Hypothalamus (tissue), 51 donors: ENCODE results near the gene NRG3.
A peak's percentile ranks its signal among the peaks of the same experiment; 100 is the strongest.

Experiments used
- DNase-seq, 51 donors: peaks; one replicate each; lab custom pipeline; 2025; lab: John Stamatoyannopoulos, UW

Gene NRG3

DNA sequence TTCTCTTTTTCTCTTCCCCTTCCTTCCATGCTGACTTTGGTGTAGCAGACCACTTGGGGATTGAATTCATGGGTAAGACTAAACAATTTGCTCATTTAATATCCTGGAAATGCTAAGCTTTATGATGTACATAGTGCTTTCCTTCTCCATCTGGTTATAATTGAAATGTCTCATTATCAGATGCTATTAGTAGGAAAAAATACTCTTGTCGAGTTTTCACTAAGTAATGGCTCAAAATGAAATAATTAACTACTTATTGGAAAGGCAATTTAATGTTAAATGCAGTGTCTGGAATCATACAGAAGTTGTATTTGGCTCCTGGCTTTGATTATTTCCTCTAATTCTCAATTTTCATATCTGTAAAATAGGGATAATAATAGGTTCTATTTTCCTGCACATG, 990.4 kb downstream of the NRG3 start:
- no peak for DNase-seq

DNA sequence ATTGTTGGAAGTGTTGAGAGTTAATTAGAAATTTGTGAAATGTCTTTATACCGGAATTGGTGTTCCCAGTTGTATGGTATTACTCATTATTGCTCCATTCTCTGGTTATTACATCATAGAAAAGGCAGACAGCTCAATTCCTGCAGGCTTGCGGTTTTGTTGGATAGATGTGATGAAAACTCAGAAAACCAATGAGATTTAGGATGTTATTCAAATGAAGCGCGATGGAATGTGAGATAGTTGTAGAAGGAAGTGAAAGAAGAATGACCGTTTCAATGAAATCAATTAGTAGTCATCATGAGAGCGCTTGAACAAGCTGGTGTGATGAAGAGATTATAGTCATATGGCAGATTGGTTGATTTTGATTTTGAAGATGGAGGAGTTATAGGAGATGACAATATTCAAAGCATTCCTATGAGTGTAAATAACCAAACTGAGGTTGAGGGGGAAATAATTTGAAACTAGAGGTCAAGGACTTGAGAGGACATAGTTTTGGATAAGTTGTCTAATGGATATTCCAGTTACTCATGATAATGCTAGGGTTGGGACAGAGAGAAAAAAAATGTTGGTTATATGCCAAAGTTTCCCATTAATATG, 991.5 kb downstream of the NRG3 start:
- no peak for DNase-seq

DNA sequence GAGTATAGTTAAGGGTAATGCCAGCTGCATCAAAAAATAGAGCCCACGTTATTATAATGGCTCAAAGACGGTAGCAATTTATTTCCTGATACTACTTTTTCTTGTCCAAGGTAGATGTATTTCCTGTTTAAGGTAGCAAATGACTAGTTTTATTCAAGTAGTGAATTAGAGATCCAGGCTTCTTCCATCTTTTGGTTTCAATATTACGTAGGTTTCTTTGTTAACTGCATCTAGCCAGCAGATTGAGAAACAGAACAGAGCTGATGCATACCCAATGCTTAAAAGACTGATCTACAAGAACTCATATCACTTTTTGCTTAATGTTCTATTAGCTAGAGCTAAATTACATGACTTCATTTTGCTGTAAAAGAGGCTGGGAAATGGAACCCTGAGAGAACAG, 992.1 kb downstream of the NRG3 start:
- DNase-seq = no peak

DNA sequence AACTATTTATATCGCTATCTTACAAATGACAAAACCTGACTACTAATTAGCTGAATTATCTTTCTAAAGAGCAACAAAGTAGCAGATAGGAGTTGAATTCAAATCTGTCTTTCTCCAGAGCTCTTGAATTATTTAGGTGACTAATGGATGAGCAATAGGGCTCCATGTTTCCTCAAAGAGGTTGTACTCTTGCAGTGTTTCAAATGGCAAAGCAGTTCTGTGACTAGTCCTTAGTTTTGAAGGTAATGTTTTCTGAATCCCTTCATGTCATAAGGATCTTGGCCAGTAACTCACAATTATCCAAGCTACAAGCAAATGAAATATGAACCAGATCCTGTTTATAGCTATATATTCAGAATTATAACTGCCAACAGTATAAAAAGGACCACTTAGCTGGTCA, 999.7 kb downstream of the NRG3 start:
- no peak for DNase-seq

DNA sequence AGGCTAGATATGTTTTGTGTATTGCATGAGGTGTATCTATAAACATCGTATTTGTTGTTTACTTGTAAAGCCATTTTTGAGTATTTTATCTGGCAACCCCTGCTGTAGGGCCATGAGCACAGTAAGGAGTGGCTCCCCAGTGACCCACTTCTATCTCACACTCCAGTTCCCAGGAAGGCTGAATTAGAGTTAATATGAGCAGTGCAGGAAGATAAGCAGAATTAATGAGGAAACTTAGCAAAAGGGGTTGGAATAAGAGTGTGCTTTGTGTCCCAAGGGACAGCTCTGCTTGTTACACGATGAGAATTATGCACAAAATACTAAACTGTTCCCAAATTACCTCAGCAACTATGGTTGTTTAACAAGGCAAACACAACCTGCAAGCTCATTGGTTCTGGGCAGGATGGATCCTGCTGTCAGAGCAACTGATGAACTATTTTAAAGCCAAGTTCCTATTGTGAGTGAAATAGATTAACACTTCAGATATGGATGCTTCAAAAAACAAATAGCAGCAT, 1005.8 kb downstream of the NRG3 start:
- no peak for DNase-seq

DNA sequence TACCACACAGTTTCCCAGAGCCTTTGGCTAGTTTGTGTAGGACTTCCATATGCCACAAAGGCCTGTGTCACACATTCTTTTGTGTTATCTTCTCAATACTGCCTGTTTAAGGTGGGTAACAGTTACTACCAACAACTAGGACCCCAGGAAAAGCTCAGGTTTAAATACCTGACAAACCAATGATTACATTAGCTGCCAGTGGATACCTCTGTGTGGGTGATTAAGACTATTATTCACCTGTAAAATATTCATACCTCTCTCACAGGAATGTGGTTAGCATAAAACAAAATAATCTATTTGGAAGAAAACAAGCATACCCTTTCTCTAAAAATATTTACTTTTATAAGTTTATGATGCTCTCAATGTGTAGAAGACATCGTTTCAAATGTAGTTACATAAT, 1007.7 kb downstream of the NRG3 start:
- no peak for DNase-seq

DNA sequence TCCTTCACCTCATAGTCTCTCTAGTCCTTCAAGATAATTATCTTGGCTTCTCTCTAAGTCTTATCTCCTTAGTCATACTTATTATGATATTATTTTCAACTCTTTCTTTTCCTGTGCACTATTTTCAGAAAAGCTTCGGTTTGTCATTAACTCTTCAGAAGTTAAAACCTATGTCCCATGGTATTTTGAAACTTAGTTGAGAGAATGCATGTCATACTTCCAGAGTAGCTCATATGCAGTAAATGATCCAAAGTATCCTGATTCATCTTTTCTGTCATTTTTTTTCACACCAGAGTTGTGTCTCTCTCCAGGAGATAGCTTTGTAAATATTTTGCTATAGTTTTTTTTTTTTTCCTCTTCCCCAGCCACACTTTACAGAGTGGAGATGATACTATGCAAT, 1008.6 kb downstream of the NRG3 start:
- DNase-seq = no peak

DNA sequence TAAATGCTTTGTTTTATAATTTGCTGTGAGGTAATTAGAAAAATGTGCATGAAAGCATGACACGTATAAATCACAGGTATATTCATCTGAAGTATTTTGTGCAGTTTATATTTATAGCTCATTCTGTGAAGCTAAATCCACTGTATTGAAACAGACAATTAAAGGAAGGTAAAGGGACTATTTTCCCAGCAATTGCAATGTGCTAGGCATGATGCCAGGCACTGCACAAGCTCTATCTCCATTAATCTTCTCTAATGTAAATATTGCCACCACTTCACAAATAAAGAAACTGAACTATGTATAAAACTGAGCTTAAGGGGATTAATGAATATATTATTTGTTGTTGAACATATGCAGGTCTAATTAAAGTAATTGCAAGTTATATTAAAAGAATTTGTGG, 1012.5 kb downstream of the NRG3 start:
- no peak for DNase-seq

DNA sequence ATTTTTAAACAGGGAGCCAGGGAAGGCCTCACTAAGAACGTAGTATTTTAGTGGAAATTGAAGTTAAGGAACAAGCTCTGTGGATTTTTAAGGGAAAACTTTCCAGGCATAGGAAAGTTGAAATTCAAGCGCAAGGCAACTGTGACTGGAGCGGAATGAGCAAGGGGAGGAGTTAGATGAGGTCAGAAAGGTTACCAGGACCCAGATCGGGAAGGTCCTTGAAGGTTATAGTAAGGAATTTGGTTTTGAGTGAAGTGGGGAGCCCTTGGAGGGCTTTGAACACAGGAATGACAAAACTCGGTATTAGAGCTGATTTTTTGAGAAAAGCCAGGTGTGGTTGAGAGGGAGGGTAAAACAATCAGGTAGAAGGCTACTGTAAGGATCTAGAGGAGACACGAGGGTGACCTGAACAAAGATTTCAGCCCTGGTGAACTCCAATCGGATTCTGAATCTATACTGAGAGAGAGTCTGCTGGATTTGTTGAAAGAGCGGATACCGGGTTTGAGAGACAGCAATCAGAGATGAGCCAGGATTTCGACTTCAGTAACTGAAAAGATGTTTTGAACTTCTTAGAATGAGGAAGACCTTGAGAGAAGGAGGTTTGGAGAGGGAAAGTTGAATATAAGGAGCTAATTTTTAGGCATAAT, 1013.9 kb downstream of the NRG3 start:
- DNase-seq = no peak

DNA sequence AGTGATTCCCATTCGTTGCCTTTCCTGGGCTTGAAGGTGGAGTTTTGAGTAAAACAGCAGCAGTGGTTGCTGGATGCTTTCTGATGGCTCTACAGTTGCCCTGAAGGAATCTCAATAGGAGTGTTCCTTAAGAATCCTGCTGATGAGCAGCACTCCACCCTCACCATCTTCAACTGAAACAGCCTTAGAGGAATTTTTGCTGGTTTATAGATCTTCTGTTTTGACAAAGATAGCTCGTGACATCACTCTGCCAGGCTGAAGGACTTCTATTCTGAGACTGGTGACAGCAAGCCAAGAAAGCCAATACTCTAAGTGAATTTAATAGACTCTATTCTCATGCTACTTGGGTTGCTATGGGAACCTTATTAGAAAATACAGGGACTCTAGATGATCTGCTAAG, 1014.7 kb downstream of the NRG3 start:
- DNase-seq = peak in 4 of 51 donors; percentile 7 to 36 (median 16)

DNA sequence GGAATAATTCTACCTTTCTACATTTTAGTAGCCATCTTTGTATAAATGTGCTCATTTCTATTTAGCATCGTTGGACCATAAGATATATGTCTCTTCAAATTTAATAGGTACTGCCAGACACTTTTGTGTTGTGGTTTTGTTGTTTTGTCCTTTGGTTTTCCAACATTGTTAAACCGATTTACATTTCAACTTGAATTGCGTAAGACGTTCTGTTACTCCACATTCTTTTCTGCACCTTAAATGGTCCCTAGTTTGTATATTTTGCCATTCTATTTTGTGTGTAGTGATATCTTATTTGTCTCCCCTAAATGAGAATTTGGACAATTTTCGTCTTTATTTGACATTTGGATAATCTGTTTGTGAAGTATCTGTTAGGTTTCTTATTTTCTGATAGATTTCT, 1015.6 kb downstream of the NRG3 start:
- DNase-seq = no peak

DNA sequence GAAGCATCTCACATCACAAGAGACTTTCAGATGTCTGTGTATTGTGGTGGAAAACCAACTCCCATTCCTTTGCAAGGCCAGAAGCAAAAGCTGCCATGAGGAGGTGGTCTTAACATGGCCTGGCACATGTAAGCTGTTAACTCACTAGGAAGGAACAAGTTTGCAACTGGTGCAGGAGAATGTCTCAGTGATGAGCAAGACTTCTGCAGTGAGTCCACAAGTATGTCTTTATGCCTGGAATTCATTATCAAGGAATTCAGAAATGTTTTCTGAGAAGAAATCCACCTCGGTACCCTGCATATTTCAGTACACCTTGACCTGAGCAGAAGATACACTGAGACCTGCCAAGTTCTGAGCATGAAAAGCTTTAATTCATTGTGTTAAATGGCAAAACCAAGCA, 1033.1 kb downstream of the NRG3 start:
- no peak for DNase-seq

DNA sequence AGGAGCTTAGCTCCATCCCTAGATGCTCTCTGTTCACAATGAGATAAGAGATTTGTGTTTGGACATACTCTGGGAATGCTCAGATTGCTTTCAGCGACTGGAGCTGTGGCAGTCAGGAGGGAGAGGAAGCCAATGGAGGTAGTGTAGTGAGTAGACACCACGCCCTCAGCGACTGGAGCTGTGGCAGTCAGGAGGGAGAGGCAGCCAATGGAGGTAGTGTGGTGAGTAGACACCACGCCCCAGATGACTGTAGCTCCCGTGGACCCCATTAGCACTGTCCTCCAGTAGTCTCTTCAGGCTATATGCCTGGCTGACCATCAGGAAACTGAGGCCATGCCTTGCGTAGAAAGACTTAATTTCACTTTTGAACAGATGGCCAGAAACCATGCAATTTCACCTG, 1033.8 kb downstream of the NRG3 start:
- no peak for DNase-seq

DNA sequence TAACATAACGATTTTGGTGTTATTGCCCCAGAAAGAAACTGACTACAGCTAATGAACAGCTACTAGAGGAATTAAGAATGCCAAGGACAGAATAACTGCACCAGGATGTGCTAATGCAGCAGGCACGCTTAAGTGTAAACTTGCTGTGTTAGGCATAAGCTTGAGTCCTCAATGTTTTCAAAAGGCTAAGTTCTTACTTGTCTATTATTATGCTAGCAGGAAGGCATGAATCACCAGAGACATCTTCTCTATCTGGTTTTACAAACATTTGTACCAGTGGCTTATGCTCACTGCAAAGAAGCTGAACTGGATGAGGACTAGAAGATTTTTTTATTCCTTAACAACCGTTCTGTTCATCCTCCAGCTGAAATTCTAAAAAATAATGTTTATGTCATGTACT, 1035.3 kb downstream of the NRG3 start:
- no peak for DNase-seq

DNA sequence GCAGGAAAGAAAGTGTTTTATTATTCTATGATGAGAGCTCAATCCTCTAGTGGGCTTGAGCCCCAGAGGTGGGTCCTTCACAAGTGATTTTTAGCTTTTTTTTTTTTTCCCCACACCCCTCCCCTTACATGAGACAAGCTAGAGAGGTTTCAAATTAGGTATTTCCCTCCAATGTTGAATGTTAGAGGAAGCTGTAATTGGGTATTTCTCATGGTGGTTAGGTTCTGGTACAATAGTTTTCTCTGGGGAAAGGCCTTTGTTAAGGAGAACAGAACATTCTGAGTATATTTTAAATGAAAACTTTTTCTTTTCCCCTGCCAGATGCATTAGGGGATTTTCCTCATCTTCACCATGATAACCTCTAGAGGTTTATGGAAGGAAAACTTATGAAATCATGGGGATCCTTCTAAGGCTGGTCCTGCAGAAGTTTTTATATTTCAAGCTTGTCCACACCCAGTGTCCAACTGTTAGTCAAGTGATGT, 1039.7 kb downstream of the NRG3 start:
- DNase-seq = no peak

DNA sequence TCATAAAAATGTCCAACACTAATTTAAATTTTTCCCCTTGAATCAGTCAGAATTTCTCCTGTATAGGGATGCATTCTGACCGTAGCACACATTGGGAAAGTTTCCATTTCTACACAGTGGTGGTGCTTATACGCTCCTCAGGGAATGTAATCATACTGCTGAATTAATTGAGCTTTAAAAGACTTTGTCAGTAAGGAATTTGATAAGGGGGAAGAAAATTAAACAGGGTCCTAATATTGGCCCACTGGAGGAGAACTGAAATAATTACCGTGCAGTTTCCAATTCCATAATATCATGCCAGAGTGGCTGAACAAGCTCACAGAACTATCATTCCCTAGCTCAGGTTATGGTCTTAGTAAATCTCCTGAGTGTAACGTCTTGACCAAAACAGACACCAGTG, 1041.9 kb downstream of the NRG3 start:
- DNase-seq = no peak

DNA sequence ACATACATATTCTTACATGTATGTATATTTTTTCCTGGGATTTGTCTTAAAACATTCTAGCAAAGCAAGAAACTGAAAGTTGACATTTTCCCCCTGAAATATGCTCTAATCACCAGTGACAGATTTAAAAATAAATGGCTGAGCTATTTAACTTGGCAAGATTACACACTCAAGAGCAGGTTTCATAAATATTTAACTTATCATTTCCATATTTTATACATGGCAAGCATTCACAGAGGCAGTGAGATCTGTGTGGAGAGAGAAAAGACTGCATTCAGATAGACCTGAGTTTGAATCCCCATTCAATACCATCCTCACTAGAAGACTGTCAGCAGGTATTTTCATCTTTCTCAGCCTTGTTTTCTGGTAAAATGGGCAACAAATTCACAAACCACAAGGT, 1043.0 kb downstream of the NRG3 start:
- DNase-seq = no peak

DNA sequence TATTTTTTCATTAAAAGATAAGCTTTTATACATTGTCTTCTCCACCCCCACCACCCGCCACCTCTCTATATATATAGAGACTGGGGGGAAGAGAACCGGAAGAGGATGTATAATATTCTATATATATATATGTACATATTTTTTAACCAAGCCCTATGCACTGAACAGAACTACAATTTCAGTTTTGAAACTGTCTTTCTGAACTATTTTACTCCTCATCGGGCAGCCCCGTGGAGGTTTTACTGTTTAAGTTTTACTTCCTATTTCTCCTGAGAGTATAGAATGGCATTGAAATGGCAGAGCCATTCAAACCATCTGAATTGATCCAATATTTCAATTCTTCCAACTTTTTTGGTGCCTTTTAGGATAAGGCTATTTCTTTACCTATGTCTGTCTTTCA, 1047.1 kb downstream of the NRG3 start:
- no peak for DNase-seq

DNA sequence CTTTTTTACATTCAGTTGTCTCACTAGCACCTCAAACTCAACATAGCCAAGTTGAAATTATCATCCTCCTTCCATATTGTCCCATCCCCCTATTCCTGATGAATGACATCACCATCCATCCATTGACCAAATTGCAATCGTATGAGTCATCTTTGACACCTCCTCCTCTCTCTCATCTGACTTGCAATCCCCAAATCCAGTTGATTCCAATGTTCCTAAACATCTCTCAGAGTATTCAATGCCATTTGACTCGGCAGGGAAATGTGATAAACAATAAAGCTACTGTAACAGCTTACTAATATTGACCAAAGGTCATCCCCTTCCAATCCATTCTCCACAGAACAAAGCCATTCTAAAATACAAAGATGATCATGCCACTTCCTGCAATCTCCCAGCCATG, 1047.8 kb downstream of the NRG3 start:
- DNase-seq = no peak

DNA sequence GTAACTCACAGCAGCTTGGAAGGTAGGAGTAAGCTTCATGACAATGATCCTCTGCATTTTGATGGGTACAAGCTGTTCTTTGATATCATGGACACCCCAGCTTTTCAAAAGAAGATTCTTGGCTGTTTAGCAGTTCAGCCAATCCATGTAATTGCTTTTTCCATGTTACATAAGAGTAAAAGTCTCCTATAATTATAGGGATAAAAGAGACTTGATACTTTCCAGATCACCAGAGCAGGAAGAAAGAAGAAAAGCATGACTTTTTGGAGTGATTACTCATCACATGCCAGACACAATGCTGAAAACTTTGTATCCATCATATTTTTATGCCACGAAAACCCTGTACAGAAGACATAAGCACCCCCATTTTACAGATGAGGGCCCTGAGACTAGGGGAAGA, 1049.7 kb downstream of the NRG3 start:
- DNase-seq = no peak

DNA sequence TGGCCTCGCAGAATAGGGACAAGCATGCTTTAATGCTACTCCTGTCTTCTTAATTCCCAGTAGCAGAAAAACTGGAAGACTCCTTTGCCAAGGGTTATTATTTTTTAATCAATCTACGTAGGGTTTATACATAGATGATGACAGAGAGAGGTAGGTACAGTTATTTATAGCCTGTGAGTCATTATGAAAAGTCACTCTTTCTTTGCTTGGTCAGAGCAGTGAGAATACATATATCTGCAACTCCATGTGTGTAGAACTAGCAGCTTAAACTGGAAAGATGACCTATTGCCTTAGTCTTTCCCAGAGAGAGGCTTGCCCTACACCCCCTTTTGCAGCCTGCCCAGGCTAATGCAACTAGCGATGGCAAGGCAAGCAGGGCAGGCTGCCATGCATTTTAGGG, 1050.6 kb downstream of the NRG3 start:
- DNase-seq = no peak

DNA sequence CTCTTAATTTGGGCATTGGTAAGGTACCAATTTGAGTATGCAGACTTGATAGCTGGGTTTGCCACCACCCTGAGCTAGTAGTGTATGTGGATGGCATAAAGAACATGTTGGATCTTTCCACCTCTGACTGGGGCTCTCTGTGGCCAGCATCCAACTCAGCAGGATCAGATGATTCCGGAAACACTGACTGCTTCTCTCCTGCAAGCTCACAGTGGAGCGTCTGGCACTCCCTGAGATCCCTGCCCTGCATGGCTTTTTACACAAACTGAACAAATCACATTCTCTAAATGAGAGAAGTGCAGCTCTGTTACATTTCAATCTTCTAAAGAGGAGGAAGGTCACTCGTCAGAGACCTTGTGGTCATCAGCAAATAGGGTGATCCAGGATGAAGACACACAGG, 1057.5 kb downstream of the NRG3 start:
- peak in 19 of 51 donors; percentile 0 to 18 (median 7) for DNase-seq

DNA sequence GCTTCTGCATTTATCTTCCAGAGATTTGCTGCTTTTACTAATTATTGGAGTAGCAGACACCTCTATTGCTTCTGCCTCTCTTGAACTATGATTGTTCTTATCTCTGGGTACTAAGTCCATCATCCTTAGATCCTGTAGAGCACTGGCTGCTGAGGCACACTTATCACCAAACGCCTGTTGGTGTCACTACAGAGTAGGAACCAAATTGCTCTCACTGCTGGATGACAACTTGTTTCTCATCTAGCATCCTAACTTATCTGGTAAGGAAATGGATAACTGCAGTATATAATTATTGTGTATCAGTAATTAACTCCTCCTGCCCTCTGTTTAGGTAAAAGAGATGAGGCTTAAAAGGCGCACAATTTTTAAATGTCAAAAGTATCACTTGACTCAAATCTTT, 1059.4 kb downstream of the NRG3 start:
- DNase-seq = no peak
